Nephron (organoid): ENCODE results near the gene MAP9.

ENCODE experiments used
- H3K27ac Mint-ChIP-seq, 3 experiments: 2 replicates each; pipeline ENCODE4 v1.8.0; 2020; ENCODE audit warnings: mixed read lengths in 3 of 3, mild to moderate bottlenecking in 2 of 3, moderate library complexity in 1 of 3
- H3K27me3 Mint-ChIP-seq: 2 replicates; pipeline ENCODE4 v1.8.0; 2021; ENCODE audit warnings: low read depth, mild to moderate bottlenecking, moderate library complexity, mixed read lengths
- H3K36me3 Mint-ChIP-seq: 2 replicates; pipeline ENCODE4 v1.8.0; 2020; ENCODE audit warnings: low read depth, mixed read lengths
- H3K4me1 Mint-ChIP-seq: 2 replicates; pipeline ENCODE4 v1.8.0; 2020; ENCODE audit warnings: mixed read lengths
- H3K4me3 Mint-ChIP-seq, 3 experiments: 2 replicates each; pipeline ENCODE4 v1.8.0; 2020; ENCODE audit warnings: mild to moderate bottlenecking in 3 of 3, mixed read lengths in 3 of 3, moderate library complexity in 2 of 3
- H3K9me3 Mint-ChIP-seq: 2 replicates; pipeline ENCODE4 v1.8.0; 2020; ENCODE audit warnings: mixed read lengths
- CTCF ChIP-seq, 3 experiments: fragments of 200-600 bp; sonication (generic); IDR thresholded peaks; one replicate each; pipeline ENCODE4 v1.5.0; 2021; ENCODE audit warnings: antibody characterized with exemption in 3 of 3; ENCODE audit not compliant: unreplicated experiment in 3 of 3

MAP9 gene

GRCh38 chr4:155411546-155411945, 34.8 kb upstream of the MAP9 start:
- no peaks in the 10 kb centered on the region for H3K36me3 Mint-ChIP-seq
- no peak overlapping the region for H3K4me3 Mint-ChIP-seq
- no peak overlapping the region for H3K27ac Mint-ChIP-seq
- H3K27me3 Mint-ChIP-seq = no peaks in the 10 kb centered on the region
- H3K4me1 Mint-ChIP-seq = no peaks in the 10 kb centered on the region
- no peak for TF ChIP-seq CTCF (IDR thresholded peaks at IDR 0.05; ENCODE audit: unreplicated experiment in 3 of 3)
- no peaks in the 10 kb centered on the region for H3K9me3 Mint-ChIP-seq

- no peaks in the 10 kb centered on the region for H3K36me3 Mint-ChIP-seq
- H3K9me3 Mint-ChIP-seq = no peaks in the 10 kb centered on the region
- H3K27ac Mint-ChIP-seq = no peak overlapping the region
- no peak for TF ChIP-seq CTCF (IDR thresholded peaks at IDR 0.05; ENCODE audit: unreplicated experiment in 3 of 3)
- no peaks in the 10 kb centered on the region for H3K4me1 Mint-ChIP-seq
- no peaks in the 10 kb centered on the region for H3K27me3 Mint-ChIP-seq
- no peak overlapping the region for H3K4me3 Mint-ChIP-seq
Observed at GRCh38 chr4:155408796-155409195, 32.0 kb upstream of the MAP9 start.

GRCh38 chr4:155407480-155407879, 30.7 kb upstream of the MAP9 start:
- Mint-ChIP-seq H3K4me3 (no peak overlapping the region), H3K9me3 (no peaks in the 10 kb centered on the region), H3K27me3 (no peaks in the 10 kb centered on the region), H3K27ac (no peak overlapping the region), H3K36me3 (no peaks in the 10 kb centered on the region), H3K4me1 (peaks cover 12% of the 10 kb centered on the region)
- TF ChIP-seq CTCF (IDR thresholded peaks at IDR 0.05; ENCODE audit: unreplicated experiment in 3 of 3) = no peak

- Mint-ChIP-seq H3K4me1 (peaks cover 16% of the 10 kb centered on the region), H3K4me3 (no peak overlapping the region), H3K27ac (peak overlapping the region; percentile 62 to 70 (median 63)), H3K27me3 (no peaks in the 10 kb centered on the region), H3K9me3 (no peaks in the 10 kb centered on the region), H3K36me3 (no peaks in the 10 kb centered on the region)
- TF ChIP-seq CTCF (IDR thresholded peaks at IDR 0.05; ENCODE audit: unreplicated experiment in 3 of 3) = no peak
Observed at GRCh38 chr4:155405059-155405458, 28.3 kb upstream of the MAP9 start.

GRCh38 chr4:155403886-155404285, 27.1 kb upstream of the MAP9 start:
- H3K27ac Mint-ChIP-seq = peak overlapping the region; percentile 28 to 76 (median 65)
- no peak overlapping the region for H3K4me3 Mint-ChIP-seq
- TF ChIP-seq CTCF (IDR thresholded peaks at IDR 0.05; ENCODE audit: unreplicated experiment in 3 of 3) = peak; percentile 49 to 67 (median 60)
- H3K4me1 Mint-ChIP-seq = peaks cover 16% of the 10 kb centered on the region
- H3K9me3 Mint-ChIP-seq = no peaks in the 10 kb centered on the region
- H3K27me3 Mint-ChIP-seq = no peaks in the 10 kb centered on the region
- H3K36me3 Mint-ChIP-seq = no peaks in the 10 kb centered on the region

GRCh38 chr4:155402941-155403340, 26.2 kb upstream of the MAP9 start:
- H3K27ac Mint-ChIP-seq = peak overlapping the region; percentile 28 to 76 (median 68)
- H3K9me3 Mint-ChIP-seq = no peaks in the 10 kb centered on the region
- H3K27me3 Mint-ChIP-seq = no peaks in the 10 kb centered on the region
- TF ChIP-seq CTCF (IDR thresholded peaks at IDR 0.05; ENCODE audit: unreplicated experiment in 3 of 3) = no peak
- no peaks in the 10 kb centered on the region for H3K36me3 Mint-ChIP-seq
- peaks cover 16% of the 10 kb centered on the region for H3K4me1 Mint-ChIP-seq
- no peak overlapping the region for H3K4me3 Mint-ChIP-seq
